Measurements from ENCODE around the gene HOXB2. TPM values are rescaled to one million over a fixed set of nuclear protein-coding genes. Genes with fewer than 3 reads are reported as not detected.

HOXB2 gene
- total RNA-seq: not detected

DNA sequence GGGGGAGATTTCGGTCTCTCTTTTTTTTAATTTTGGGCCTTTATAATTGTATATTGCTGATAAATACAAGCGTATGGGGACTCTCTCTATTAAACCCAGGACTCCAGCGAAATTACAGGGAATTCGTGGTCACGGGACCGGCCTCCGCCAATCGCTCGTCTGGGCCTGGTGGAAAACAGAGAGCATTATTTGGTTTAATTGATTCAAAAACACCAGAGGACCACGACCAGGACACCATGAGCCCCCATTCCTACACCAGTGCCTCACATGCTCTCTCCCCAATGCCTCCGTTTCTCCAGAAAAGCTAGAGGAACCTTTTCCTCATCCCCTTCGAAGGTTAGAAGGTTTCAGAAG is at the start of gene HOXB2:
TSS of gene HOXB2 (minus strand) at position 88 of the 354 bp plus-strand sequence. CDS start 198 bp downstream, outside the sequence.
- DNase-seq (ENCODE audit: low spot score in 2 of 2) (no peak), FAIRE-seq (no peak)

DNA sequence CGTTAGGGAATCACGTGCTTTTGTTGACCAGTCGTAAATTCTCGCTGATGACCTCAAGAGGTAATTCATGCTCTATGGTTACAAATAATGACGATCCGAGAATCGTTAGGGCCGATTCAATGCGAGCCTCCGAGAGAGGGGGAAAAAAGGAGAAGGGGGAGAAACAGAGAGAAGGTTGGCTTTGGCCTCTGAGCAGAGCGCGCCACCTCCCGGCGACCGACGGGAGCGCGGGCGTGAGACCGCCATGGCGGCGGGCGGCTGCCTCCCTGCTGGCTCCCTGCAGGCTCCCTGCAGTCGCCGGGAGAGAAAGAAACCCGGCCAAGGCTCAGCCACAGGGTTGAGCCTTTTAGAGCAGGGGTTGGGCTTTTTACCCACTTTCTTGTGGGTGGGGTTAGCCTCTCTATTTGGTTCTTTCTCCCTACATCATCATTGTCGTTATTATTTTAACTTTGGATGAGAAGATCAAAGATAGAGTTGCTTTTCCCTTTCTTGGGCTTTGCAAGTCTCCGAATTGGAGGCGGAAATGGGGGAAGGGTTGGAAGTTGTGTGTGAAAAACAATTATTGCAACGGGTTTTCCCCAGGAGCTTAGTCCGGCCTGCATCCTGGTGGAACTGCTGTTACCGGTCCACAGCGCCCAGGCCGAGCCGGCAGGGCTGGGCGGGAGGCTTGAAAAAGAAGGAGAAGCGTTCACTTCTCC is 49.1 kb upstream of the HOXB2 start:
- DNase-seq (ENCODE audit: low spot score in 2 of 2): peak; percentile 68
- FAIRE-seq: no peak

DNA sequence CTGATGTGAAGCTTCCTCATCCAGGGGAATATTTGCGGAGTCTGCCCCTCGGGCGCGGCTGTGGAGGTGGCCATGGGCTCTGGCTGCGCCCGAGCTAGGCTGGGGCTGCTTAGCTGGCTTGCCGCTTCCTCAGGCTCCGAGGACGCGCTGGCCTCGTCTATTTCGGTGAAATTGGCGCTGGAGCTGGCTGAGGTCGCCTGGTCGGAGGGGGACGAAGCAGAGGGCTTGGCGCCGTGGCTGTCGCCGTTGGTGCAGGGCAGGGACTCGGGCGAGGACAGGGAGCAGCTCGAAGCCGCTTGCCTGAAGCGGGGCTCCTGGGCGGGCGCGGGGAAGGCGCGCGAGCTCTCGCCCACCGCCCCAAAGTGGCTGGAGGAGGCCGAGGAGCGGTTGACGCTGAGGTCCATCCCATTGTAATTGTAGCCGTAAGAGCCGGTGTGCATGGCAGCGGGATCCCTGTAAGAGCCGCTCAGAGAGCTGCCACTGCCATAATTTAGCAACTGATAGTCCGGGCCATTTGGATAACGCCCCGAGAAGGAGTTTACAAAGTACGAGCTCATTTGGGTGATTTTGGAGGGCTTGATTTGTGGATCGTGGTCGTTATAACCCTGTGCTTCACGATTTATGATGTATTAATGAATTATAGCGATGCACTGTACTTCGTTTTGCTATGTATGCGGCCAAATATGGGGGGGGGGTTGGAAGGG is 48.4 kb upstream of the HOXB2 start, which contains the start of gene HOXB5:
TSS of gene HOXB5 (minus strand) at position 654 of the 704 bp plus-strand sequence. CDS start at position 557, 97 bp downstream.
- FAIRE-seq (no peak), DNase-seq (ENCODE audit: low spot score in 2 of 2) (no peak)

DNA sequence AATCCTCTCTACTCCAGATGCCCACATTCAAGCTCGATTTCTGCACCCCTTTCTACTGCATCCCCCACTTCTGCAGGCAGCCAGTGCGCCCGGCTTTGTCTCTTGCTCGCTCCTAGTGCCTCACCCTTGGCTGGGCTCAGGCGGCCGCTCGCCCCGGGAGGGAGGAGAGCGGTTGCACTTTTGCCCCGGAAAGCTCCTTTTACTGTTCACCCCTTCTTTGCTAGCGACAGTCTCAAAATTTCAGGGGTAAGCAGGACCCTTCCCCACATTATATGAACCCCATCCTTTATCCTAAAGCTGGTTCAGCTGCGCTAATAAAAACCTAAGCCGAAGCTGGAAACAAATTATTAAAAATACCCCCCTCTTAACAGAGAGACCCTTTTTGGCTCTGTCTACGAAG is 47.7 kb upstream of the HOXB2 start:
- DNase-seq (ENCODE audit: low spot score in 2 of 2) (no peak), FAIRE-seq (no peak)

DNA sequence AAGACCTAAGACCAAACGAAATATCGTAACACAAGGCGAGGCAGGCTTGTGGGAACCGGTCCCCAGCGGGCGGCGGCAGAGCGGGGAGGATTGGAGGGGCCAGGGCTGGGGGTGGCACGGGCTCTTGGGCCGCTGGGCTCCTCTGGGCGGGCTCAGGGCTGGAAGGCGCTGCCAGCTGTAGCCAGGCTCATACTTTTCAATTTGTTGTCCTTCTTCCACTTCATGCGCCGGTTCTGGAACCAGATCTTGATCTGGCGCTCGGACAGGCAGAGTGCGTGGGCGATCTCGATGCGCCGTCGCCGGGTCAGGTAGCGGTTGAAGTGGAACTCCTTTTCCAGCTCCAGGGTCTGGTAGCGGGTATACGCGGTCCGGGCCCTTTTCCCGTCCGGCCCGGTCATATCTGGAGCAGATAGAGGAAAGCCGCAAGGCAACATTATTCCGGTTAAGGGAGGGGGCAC is 47.2 kb upstream of the HOXB2 start:
- DNase-seq (ENCODE audit: low spot score in 2 of 2) (no peak), FAIRE-seq (no peak)

DNA sequence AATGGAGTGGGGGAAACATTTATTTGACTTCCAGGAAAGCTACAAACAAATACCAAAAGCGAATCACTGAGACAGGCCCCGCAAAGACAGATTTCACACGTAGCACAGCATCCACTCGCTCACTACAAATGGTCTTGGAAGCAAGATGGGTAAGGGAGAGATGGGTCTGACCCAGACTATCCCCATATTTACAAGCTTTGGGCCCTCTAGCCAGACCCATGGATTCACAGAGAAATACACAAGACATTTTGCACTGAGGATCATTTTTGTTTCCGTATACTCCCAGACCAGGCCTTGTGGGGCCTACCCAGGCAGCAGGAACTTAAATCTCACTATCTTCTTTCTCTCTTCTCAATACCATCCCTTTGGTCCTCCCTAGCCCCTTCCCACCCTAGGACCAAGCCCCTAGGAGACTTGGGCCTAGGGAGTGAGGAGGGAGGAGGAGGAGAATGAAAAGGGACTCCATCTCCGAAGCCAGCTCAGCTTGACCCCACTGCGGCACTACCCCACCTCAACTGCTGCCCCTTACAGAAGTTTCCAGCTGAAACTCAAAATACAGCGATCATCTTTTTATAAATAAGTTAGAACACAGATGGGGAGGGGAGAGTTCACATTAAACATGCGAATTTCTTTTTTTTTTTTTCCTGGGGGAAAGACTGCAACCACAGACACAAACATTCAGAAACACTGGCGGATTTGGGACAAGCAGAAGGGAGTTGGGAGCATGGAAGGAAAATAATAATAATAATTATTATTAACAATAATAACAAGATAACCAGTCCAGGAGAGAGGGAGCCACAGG is 46.5 kb upstream of the HOXB2 start:
- FAIRE-seq: no peak
- DNase-seq (ENCODE audit: low spot score in 2 of 2): no peak

DNA sequence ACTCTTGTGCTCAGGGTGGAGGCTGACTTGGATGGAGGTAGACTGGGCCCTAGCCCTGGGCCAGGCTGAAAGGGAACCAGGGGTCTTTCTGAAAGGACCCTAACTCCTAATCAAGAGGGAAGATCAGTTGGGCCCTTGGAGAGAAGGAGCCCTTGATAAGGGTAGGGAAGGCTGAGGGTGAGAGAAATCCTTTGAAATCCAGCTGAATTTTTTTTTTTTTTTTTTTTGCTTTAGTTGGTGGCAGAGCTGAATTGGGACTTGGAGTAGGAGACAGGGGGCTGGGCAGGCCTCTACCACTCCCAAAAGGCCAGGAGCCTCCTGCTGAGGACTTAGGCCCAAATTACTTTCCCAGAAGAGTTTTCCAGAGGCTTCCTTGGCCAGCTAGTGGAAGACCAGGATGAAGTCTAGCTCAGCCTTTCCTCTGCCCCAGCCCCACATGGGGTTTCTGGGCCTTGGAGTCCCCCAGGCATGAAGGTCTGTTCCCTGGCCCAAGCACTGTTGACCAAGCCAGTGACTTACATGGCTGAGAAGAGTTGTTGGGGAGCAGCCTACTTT is 45.8 kb upstream of the HOXB2 start:
- no peak for FAIRE-seq
- DNase-seq (ENCODE audit: low spot score in 2 of 2): no peak

DNA sequence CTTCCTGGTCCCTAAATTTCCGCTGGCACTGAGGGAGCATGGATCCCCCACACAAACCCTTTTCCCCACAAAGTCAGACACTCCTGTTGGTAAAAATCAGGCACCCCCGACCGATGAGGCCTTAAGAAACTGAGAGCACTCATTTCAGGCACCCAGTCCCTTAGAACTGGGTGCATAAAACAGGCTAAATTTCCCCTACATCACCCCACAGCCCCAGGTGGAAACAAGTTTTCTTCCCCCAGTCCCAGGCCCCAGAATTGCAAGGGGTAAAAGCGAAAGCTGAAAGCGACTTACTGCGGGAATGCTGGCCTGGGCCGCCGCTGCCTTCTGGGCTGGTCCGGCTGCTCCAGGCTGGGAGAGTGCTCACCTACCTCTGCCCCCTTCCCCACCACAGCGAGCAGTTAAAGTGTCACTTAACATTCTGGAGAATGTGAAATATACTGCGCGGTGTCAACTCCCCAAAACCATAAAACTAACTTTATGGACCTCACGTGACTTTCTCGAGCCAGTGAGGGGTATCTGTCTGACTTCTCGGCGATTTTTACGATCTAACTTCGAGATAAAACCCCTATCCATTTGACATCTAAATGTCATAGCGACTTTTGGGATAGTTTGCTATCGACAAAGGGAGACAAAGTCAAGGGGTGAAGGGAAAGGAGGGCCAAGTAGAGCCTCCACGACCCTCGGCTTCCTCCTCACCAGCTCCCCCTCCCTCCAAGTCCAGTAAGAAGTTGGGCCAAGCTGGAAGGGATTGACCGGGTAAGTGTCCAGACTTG is 45.1 kb upstream of the HOXB2 start, which contains the start of gene HOXB3:
TSS of gene HOXB3 (minus strand) at position 411 of the 776 bp plus-strand sequence. CDS start 37,767 bp downstream, outside the sequence.
- no peak for DNase-seq (ENCODE audit: low spot score in 2 of 2)
- FAIRE-seq: no peak

DNA sequence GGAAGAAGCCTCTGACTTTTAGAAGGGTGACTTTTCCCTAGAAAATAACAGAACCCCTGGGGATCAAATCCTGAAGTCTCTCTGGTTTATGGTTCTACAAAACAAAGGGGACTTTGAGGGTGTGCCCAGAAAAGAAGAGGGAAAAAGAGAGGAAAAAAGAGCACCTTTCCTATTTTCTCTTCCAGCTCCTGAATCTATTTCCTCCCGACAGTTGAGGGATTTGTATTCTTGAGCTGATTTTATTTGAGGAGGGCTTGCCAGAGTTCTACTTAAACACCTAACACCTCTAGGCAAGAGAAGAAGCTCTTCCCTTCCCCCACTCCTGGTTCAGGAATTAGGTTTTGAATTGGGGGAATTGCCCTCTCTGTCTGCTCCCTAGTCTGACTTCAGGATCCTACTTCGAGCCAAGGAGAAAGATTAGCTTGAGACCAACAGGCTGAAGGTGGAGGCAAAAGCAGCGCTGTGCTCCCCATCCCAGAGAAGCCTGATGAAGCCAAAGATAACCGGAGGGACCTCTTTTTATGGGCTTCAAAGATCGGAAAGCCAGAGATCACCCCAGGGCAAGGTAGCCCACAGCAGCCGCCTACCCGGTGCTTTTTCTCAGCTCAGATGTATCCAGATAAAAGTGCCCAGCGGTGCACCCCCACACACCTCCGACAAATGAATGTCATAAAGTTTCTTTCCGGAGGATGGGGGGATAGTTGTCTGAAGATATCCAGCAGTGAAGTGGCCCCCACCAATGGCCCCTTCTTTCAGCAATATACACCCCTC is 44.3 kb upstream of the HOXB2 start:
- FAIRE-seq (no peak), DNase-seq (ENCODE audit: low spot score in 2 of 2) (no peak)

DNA sequence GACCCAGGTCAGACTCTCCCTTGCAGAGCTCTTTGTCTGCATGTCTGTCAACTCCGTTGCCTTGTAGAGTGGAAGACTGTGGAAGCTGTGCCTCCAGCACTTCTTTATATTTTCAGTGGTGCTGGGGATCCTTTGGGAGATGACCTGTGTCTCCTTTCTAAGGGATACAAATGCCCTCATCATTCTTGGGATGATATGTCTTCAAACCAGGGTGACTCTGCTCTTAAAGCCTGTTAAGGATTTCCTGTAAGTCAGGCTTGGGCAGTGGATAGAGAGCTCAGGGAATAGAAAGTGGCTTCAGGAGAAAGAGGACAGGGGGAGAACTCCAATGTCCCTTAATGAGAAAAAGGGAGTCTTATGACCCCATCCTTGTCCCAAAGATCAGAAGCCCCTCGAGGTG is 43.6 kb upstream of the HOXB2 start:
- no peak for FAIRE-seq

DNA sequence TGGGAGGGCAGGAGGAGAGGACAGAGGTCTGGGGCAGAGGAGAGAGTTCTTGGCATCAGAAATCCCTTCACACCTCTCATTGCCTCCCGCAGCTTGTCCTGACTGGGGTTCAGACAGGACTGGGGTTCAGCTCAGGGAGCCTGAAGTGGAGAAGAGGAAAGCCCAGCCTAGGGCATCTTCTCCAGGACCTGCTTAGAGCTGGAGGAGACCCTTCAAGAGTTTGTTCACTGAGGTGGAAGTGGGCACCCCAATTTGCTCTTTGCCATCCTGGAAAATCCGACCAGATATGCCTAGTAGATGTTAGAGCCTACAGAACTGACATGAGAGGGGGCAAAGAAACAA is 43.1 kb upstream of the HOXB2 start:
- DNase-seq (ENCODE audit: low spot score in 2 of 2) (no peak), FAIRE-seq (no peak)

More for the DNA sequence above, 43.6 kb upstream of the HOXB2 start:
- DNase-seq (ENCODE audit: low spot score in 2 of 2): no peak

DNA sequence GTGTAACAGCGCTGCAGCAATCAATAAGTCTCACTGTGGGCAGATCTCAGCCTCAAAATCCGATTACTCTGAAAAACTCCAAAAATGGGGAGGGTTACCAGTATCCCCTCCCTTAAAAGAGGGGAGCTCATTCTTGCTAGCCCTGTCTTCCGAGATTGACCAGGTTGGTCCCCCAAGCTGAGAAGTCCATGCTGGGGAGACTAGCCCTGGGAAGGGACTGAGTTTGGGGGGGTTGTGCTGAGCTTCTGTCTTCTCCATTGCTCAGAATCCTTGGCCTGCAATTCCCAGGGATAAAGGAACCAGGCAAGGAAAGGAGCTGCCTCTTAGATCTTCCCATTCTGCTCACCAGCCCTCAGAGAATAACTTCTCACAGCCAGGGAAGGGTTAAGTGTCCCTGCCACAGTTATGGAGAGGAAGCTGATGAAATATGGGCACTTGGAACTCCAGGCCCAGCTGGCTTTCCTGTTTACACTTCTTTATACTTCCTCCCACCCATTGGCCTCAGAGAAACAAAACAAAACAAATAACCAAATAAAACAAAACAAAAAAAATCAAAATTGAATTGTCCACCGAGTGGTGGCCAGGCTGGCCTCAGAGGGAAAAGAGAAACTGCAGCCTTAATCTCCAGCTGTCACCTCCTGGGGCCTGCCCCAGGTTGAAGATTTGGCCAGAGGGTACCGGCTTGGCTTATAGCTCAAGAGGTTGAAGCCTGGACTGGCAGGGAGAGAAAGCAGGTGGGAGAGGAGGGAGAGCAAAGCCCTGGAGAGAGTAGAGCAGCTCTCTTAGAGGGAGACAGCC is 42.6 kb upstream of the HOXB2 start:
- DNase-seq (ENCODE audit: low spot score in 2 of 2): no peak
- no peak for FAIRE-seq

DNA sequence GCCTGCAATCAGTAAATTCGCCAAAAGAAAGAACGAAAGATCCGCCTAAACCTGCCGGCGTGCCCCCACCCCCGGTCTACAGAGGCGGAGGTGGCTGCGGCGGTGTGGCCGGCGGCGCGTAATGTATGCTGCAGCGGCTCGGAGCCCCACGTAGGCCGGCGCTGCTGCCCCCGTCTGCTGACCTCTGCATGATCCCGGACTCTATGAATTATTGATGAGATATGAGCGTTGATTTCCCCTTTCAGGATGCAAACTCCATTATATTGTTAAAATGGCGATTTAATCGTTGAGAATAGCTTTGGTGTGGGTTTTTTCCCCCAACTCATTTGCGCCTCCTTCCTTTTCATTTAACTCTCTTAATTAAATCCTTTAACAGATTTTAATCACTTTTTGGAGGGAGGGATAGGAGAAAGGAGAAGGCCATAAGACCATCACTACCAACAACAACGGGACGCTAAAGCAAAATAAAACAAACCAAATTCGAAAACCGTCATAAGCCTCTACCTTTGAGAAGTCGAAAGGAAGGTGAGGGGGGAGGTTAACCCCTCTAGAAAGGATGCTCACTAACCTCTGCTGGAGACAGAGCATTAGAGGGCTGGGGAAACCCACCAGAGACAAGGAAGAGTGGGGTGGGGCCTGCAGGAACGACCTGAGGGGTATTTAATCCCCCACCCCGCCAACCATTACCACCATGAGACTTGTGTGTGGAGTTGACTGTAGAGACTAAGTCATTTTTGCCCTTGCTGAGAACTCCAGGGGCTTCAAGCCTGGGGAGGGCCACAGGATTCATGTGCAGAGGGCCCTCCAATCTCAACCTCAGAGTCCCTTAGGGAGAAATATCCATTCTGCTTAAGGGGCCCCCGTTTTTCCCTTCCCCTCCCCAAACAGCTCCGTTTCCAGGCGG is 41.7 kb upstream of the HOXB2 start:
- DNase-seq (ENCODE audit: low spot score in 2 of 2) (no peak), FAIRE-seq (no peak)

DNA sequence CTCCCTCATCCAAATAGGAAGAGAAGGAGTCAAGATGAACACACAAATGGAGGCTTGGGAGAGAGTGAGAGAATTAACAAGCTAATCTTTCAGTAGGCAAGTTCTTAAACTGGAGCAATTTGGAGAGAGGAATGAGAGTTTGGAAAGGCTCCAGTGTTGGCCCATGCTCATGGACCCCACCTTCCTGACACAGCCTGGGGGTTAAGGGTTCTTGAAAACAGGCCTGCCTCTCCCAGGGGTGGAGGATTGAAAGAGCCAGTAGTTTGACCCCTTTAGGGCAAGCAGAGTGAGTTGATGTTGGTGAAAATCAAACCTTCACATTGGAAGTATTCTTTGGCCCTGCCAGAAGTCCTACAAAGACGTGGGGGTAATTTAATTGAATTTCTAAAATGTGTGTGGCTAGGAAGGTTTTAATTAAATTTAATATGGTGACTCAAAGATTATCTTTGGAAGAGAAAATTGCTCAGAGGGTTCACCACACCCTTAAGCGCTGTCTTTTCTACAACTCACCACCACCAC is 39.4 kb upstream of the HOXB2 start:
- DNase-seq (ENCODE audit: low spot score in 2 of 2) (no peak), FAIRE-seq (no peak)

DNA sequence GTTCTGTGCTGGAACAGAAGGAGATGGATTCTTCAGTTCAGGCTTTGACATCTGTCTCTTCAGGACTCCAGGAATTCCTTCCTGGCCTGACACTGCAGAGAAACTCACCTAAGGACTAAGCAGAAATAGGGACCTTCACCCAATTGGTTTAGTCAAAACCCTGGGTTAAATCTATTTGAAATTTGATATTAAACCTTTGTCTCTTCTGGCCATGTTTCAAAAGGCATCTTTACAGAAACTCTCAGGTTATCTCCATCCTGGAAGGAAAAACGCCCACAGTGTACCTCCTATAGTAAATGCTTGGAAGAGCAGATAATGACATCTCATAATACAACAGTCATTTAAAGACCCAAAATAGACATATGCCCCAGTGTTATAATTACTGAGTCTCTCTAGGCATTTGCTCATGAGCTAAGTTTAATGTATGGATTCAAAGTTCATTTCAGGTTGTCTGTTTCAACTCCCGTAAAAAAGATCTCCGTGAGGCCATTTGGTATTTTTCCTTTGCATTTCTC is 38.9 kb upstream of the HOXB2 start:
- DNase-seq (ENCODE audit: low spot score in 2 of 2) (no peak), FAIRE-seq (no peak)

DNA sequence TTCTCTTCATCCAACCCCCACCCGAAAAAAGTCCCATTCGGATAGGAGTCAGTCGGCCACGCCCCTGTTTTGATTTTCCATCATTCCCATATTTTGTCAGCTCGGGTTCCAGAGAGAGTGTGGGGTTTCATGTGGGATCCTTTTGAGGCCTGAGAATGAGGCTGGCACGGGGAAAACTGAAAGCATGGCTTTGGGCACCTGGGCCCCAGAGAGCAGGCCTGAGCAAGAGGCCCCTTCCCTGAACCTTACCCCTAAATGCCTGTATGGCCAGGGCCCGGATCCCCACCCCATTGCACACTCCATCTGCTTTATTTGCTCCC is 37.8 kb upstream of the HOXB2 start:
- no peak for FAIRE-seq
- DNase-seq (ENCODE audit: low spot score in 2 of 2): no peak
